Hepatocyte (in vitro differentiated cells): ENCODE measurements around the gene AGBL1. TPM values are rescaled to one million over a fixed set of nuclear protein-coding genes. Genes with fewer than 3 reads are reported as not detected.
"Not testable (repeated sequence)": the region's sequence is repeated elsewhere in the genome, so short reads cannot be mapped to it uniquely, and the experiment has no call there.

ENCODE experiments used
- DNase-seq: peaks from one replicate; pipeline ENCODE4 v3.0.0-alpha.2; 2016; ENCODE audit warnings: low spot score
- H2AFZ ChIP-seq: fragments of 200-600 bp; sonication (generic); 2 replicates; pipeline ENCODE4 v1.6.0; 2016; ENCODE audit warnings: antibody characterized with exemption, mild to moderate bottlenecking
- H3K27ac ChIP-seq: fragments of 200-600 bp; sonication (generic); 2 replicates; pipeline ENCODE4 v1.5.1; 2016; ENCODE audit warnings: mild to moderate bottlenecking
- H3K27me3 ChIP-seq: fragments of 200-600 bp; sonication (generic); 2 replicates; pipeline ENCODE4 v1.6.1; 2016
- H3K36me3 ChIP-seq: fragments of 200-600 bp; sonication (generic); replicated peaks from 2 replicates; pipeline ENCODE4 v1.5.1; 2016; ENCODE audit warnings: low read depth; ENCODE audit not compliant: insufficient read depth
- H3K4me1 ChIP-seq: fragments of 200-600 bp; sonication (generic); 2 replicates; pipeline ENCODE4 v1.5.1; 2016; ENCODE audit warnings: mild to moderate bottlenecking, moderate library complexity; ENCODE audit not compliant: insufficient read depth
- H3K4me2 ChIP-seq: fragments of 200-600 bp; sonication (generic); 2 replicates; pipeline ENCODE4 v1.6.0; 2016
- H3K4me3 ChIP-seq: fragments of 200-600 bp; sonication (generic); 2 replicates; pipeline ENCODE4 v1.5.1; 2016; ENCODE audit warnings: mild to moderate bottlenecking
- H3K79me2 ChIP-seq: fragments of 200-600 bp; sonication (generic); 2 replicates; pipeline ENCODE4 v1.6.0; 2017; ENCODE audit warnings: mild to moderate bottlenecking
- H3K9me2 ChIP-seq: fragments of 200-600 bp; sonication (generic); replicated peaks from 2 replicates; pipeline ENCODE4 v1.6.0; 2017; ENCODE audit warnings: mild to moderate bottlenecking; ENCODE audit not compliant: insufficient read depth
- H3K9me3 ChIP-seq: fragments of 200-600 bp; sonication (generic); 2 replicates; pipeline ENCODE4 v1.5.1; 2016; ENCODE audit warnings: low read depth, mild to moderate bottlenecking
- H4K20me1 ChIP-seq: fragments of 200-600 bp; sonication (generic); 2 replicates; pipeline ENCODE4 v1.6.0; 2016; ENCODE audit warnings: mild to moderate bottlenecking; ENCODE audit not compliant: insufficient read depth, poor library complexity, severe bottlenecking
- EZH2 ChIP-seq: fragments of 200-600 bp; sonication (generic); IDR thresholded peaks from 2 replicates; pipeline ENCODE4 v1.6.1; 2016; ENCODE audit warnings: antibody characterized with exemption, mild to moderate bottlenecking, borderline replicate concordance
- EZH2phosphoT487 ChIP-seq: fragments of 200-600 bp; sonication (generic); IDR thresholded peaks from one replicate; pipeline ENCODE4 v1.6.1; 2018; ENCODE audit warnings: antibody characterized with exemption, mild to moderate bottlenecking, low read depth, moderate library complexity; ENCODE audit not compliant: unreplicated experiment, severe bottlenecking
- WGBS: methylation state at CpG from one replicate; pipeline ENCODE4 v1.1.6; 2016; ENCODE audit warnings: low lambda C conversion rate; ENCODE audit errors: missing lambda C conversion rate; 5-methylcytosine and 5-hydroxymethylcytosine counted together
- polyA plus RNA-seq: library from polyadenylated mRNA; unstranded; fragments of >200 nt; fragmentation: Nextera tagmentation; extraction: Ambion mirVana; gene quantifications from 2 replicates; pipeline ENCODE4 v1.2.1, GENCODE V29; 2016
- total RNA-seq: library from RNA; depleted of rRNA; stranded (reverse); fragments of >200 nt; gene quantifications from 2 replicates; pipeline ENCODE4 v1.2.3, GENCODE V29; 2014
- TF ChIP-seq, protein P1 (sequence below): fragments of 200-600 bp; sonication (generic); IDR thresholded peaks from 2 replicates; pipeline ENCODE4 v1.5.1; 2016; ENCODE audit warnings: antibody characterized with exemption, mild to moderate bottlenecking; ENCODE audit not compliant: poor library complexity

AGBL1 gene
- total and polyA plus RNA-seq, 2 experiments from 2014 or later, result not detected

DNA sequence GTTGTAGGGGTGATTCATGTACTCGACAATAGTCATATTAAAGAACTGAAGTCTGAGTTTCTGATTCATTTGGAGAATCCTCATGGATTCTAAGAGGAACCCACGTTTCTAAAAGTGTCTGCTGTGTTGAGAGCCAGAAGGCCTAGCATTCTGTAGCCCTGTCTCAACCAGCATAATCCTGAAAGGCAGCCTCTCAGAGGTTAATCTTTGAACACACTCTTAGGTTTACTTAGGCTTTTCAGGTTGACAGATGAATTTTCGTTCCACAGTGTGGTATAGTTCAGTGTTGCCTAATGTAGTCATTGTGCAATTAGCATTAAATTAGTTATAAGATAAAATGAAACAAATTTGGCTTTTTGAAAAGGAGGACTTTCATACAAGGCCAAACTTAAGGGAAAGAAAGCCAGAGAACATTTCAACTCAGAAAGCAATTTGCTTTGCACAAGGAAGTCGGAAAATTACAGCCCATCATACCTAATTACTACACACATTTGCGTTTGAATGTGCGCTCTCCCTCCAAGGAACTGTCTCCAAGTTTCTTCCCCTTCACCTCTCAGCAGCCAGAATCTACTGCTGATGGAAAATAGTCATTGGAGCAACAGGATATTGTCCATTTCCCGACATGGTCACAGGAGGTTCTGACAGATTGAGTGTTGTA is 42.0 kb downstream of the AGBL1 start:
- no peak overlapping the region for H3K4me3 ChIP-seq
- H2AFZ ChIP-seq, result no peak overlapping the region
- H3K27me3 ChIP-seq, result peaks cover 4% of the 10 kb centered on the region
- no peak for TF ChIP-seq EZH2phosphoT487
- TF ChIP-seq, protein P1, sequence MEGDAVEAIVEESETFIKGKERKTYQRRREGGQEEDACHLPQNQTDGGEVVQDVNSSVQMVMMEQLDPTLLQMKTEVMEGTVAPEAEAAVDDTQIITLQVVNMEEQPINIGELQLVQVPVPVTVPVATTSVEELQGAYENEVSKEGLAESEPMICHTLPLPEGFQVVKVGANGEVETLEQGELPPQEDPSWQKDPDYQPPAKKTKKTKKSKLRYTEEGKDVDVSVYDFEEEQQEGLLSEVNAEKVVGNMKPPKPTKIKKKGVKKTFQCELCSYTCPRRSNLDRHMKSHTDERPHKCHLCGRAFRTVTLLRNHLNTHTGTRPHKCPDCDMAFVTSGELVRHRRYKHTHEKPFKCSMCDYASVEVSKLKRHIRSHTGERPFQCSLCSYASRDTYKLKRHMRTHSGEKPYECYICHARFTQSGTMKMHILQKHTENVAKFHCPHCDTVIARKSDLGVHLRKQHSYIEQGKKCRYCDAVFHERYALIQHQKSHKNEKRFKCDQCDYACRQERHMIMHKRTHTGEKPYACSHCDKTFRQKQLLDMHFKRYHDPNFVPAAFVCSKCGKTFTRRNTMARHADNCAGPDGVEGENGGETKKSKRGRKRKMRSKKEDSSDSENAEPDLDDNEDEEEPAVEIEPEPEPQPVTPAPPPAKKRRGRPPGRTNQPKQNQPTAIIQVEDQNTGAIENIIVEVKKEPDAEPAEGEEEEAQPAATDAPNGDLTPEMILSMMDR, result no peak
- TF ChIP-seq EZH2, result no peak
- H4K20me1 ChIP-seq, result no peaks in the 10 kb centered on the region
- no peak overlapping the region for H3K4me2 ChIP-seq
- H3K27ac ChIP-seq, result no peak overlapping the region
- peak; percentile 22 for DNase-seq
- 59% methylated on average over 7 of the region's 7 CpGs for WGBS
- no peaks in the 10 kb centered on the region for H3K36me3 ChIP-seq
- H3K9me3 ChIP-seq, result no peaks in the 10 kb centered on the region
- H3K79me2 ChIP-seq, result no peaks in the 10 kb centered on the region
- no peaks in the 10 kb centered on the region for H3K4me1 ChIP-seq
- H3K9me2 ChIP-seq, result no peaks in the 10 kb centered on the region

DNA sequence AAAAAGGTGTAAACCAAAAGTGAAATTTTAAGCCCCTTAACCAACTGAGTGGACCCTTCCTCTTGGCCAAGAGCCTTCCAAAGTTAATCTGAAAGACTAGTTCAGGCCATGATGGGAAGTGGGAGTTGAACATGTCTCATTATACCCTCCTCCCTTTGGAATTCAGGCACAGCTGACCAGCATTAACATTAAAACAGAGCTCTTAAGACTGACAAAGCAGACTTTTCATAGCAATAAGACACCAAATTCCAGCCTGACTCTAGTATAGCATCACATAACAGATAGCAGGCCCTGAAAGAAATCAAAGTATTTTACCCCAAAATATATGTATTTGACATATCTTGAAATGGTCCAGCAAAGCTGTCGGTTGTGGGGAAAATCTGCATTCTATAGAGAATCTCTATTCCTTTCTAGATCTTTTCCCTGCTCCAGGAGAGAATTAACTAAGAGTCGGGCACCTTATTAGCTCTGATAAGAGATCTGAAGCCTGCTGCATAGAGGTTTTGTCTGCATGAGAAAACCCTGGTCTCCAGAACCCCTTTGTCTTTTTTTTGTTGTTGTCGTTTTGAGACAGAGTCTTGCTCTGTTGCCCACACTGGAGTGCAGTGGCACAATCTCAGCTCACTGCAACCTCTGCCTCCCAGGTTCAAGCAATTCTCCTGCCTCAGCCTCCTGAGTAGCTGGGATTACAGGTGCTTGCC is 43.2 kb downstream of the AGBL1 start:
- not testable (repeated sequence) for H3K9me3 ChIP-seq, H3K27me3 ChIP-seq, H2AFZ ChIP-seq, H3K36me3 ChIP-seq, H3K27ac ChIP-seq, H3K4me1 ChIP-seq, DNase-seq, H3K79me2 ChIP-seq, H3K4me3 ChIP-seq, H3K4me2 ChIP-seq, H4K20me1 ChIP-seq, H3K9me2 ChIP-seq
- 75% methylated on average over 3 of the region's 3 CpGs for WGBS

DNA sequence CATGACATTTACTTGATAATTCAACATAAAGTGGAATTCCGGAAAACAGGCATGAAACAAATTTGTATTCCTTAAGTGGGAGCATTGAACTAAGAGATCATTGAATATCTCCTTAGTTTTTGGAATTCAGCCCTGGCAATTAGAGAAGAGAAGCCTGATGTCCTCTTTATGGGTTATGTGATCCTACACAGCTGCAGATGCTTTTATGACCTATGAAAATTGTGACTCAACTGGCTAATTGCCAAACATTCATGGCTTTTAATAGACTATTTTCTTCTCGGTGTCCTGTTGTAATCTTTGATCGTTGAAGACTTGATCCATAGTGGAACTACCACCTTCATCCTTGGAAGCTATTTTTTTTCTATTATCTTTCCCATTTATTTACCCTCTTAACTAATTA is 46.1 kb downstream of the AGBL1 start:
- H2AFZ ChIP-seq, result no peak overlapping the region
- peaks cover 4% of the 10 kb centered on the region for H3K27me3 ChIP-seq
- TF ChIP-seq EZH2, result no peak
- TF ChIP-seq EZH2phosphoT487, result no peak
- TF ChIP-seq, protein P1, result no peak
- WGBS, result 63% methylated on average over 3 of the region's 3 CpGs
- DNase-seq, result no peak
- no peak overlapping the region for H3K4me3 ChIP-seq
- no peaks in the 10 kb centered on the region for H3K79me2 ChIP-seq
- H3K36me3 ChIP-seq, result no peaks in the 10 kb centered on the region
- no peaks in the 10 kb centered on the region for H3K4me1 ChIP-seq
- H3K9me3 ChIP-seq, result no peaks in the 10 kb centered on the region
- no peak overlapping the region for H3K27ac ChIP-seq
- no peak overlapping the region for H3K4me2 ChIP-seq
- H3K9me2 ChIP-seq, result no peaks in the 10 kb centered on the region
- no peaks in the 10 kb centered on the region for H4K20me1 ChIP-seq

DNA sequence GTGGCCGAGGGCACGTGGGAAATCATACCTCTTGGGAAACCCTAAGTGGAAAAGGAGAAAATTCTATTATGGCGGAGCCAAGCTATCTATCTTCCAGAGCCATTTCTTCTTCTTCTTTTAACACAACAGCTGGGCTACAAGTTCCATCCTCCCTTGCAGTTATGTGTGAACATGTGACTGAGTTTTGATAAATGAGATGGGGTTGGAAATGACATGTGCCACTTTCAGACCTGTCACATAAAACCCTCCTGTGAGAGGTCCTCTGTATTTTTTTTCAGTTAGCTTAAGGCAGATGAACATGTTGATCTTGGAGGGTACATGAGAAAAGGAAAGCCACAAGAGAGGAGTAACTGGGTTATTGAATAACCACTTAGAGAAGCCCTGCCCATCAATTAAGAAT is 47.9 kb downstream of the AGBL1 start:
- TF ChIP-seq EZH2phosphoT487 (no peak), EZH2 (no peak)
- TF ChIP-seq, protein P1, result no peak
- Histone ChIP-seq H3K9me2 (no peaks in the 10 kb centered on the region), H3K36me3 (no peaks in the 10 kb centered on the region), H3K79me2 (no peaks in the 10 kb centered on the region), H3K4me1 (no peaks in the 10 kb centered on the region), H3K4me3 (no peak overlapping the region), H3K27ac (no peak overlapping the region), H4K20me1 (no peaks in the 10 kb centered on the region), H3K27me3 (peaks cover 4% of the 10 kb centered on the region), H3K9me3 (no peaks in the 10 kb centered on the region), H3K4me2 (no peak overlapping the region), H2AFZ (no peak overlapping the region)
- WGBS, result 90% methylated on average over 3 of the region's 3 CpGs
- DNase-seq, result no peak
